HG03025 (cell line): ENCODE data around the gene STK32B.

Source experiments
- ATAC-seq: cut with Tn5 transposase; IDR thresholded peaks from one replicate; pipeline ENCODE4 v1.9.1; 2021; ENCODE audit warnings: mild to moderate bottlenecking, moderate library complexity; ENCODE audit not compliant: unreplicated experiment, low FRiP score

STK32B gene

GRCh38 chr4:5460106-5460801 is 409.0 kb downstream of the STK32B start:
- ATAC-seq = no peak

- no peak for ATAC-seq
Observed at GRCh38 chr4:5461477-5461876, 410.2 kb downstream of the STK32B start.

- ATAC-seq = no peak
Observed at GRCh38 chr4:5462254-5462835, 411.1 kb downstream of the STK32B start.

GRCh38 chr4:5462896-5463295 is 411.6 kb downstream of the STK32B start:
- no peak for ATAC-seq

- ATAC-seq = no peak
Observed at GRCh38 chr4:5463361-5463760, 412.1 kb downstream of the STK32B start.

GRCh38 chr4:5463936-5464650 is 412.8 kb downstream of the STK32B start:
- no peak for ATAC-seq

GRCh38 chr4:5465529-5465928 is 414.2 kb downstream of the STK32B start:
- ATAC-seq = no peak

- ATAC-seq = no peak
Observed at GRCh38 chr4:5465956-5466355, 414.7 kb downstream of the STK32B start.

- ATAC-seq = no peak
Observed at GRCh38 chr4:5467111-5467510, 415.8 kb downstream of the STK32B start.

GRCh38 chr4:5469151-5469775 is 418.0 kb downstream of the STK32B start:
- ATAC-seq = no peak

GRCh38 chr4:5469861-5470260 is 418.6 kb downstream of the STK32B start:
- ATAC-seq = no peak

- ATAC-seq = no peak
Observed at GRCh38 chr4:5470318-5471198, 419.3 kb downstream of the STK32B start.

- no peak for ATAC-seq
Observed at GRCh38 chr4:5471206-5471605, 419.9 kb downstream of the STK32B start.

GRCh38 chr4:5471691-5472090 is 420.4 kb downstream of the STK32B start:
- no peak for ATAC-seq

- no peak for ATAC-seq
Observed at GRCh38 chr4:5472160-5472591, 420.9 kb downstream of the STK32B start.

- no peak for ATAC-seq
Observed at GRCh38 chr4:5473125-5473524, 421.8 kb downstream of the STK32B start.

GRCh38 chr4:5474756-5475155 is 423.5 kb downstream of the STK32B start:
- no peak for ATAC-seq

- no peak for ATAC-seq
Observed at GRCh38 chr4:5477613-5478012, 426.3 kb downstream of the STK32B start.

GRCh38 chr4:5478169-5478568 is 426.9 kb downstream of the STK32B start:
- no peak for ATAC-seq

GRCh38 chr4:5478697-5479096 is 427.4 kb downstream of the STK32B start:
- ATAC-seq = no peak
